H1 (cell line): Measurements from ENCODE around the gene CAMK2D. TPM values are rescaled to one million over a fixed set of nuclear protein-coding genes. Genes with fewer than 3 reads are reported as not detected.

Experiments
- SAP30 ChIP-seq: fragments of 300-600 bp; sonication (generic); IDR thresholded peaks from 2 replicates; pipeline ENCODE4 v1.7.1; 2012; ENCODE audit warnings: low read length, moderate library complexity, mild to moderate bottlenecking, inconsistent platforms; ENCODE audit not compliant: insufficient read depth, insufficient replicate concordance
- polyA plus RNA-seq, 7 experiments: library from polyadenylated mRNA; depleted of rRNA in 3 of 7; stranded (reverse) in 5 of 7; unstranded in 2 of 7; fragments of >200 nt in 5 of 7; fragments of 200-250 nt in 2 of 7; gene quantifications; 1 replicate in 5 of 7; 2 replicates in 1 of 7; 4 replicates in 1 of 7; pipeline versions ENCODE4 v1.2.1 to v1.2.3, GENCODE V29; 2011 to 2013; ENCODE audit warnings: missing spikeins in 2 of 7, mixed read lengths in 2 of 7
- total RNA-seq: library from RNA; stranded (reverse); fragmentation: NEBNext Ultra II Directional; extraction: Animal tissue kit (Norgen Biotek cat#: 25700); gene quantifications from 2 replicates; pipeline ENCODE4 v1.2.1, GENCODE V29; 2021

CAMK2D gene
- total and polyA plus RNA-seq, 2 of the 8 experiments (the other 6 are each of a cell fraction or from before 2014, with no cell fraction given): 3.2 to 7.0 TPM

GRCh38 chr4:113665036-113665435 lies 96.5 kb downstream of the CAMK2D start (continued):
- TF ChIP-seq SAP30: no peak
- TF ChIP-seq, all 59 proteins: peak for 0
